GM06990 (cell line): Measurements from ENCODE around the gene KRTAP19-4.
A peak's percentile ranks its signal among the peaks of the same experiment; 100 is the strongest.
"Not testable (repeated sequence)": the region's sequence is repeated elsewhere in the genome, so short reads cannot be mapped to it uniquely, and the experiment has no call there.

Source experiments
- DNase-seq: peaks from one replicate; pipeline ENCODE4 v3.0.0-alpha.2; 2011; ENCODE audit not compliant: insufficient read length; ENCODE audit errors: extremely low read depth
- H3K27me3 ChIP-seq: replicated peaks from 2 replicates; pipeline ENCODE4 v1.6.0; 2011; ENCODE audit warnings: low read length; ENCODE audit not compliant: control insufficient read depth, insufficient read depth
- H3K36me3 ChIP-seq: 2 replicates; pipeline ENCODE4 v1.5.1; 2011; ENCODE audit warnings: low read length; ENCODE audit not compliant: control insufficient read depth, insufficient read depth
- H3K4me3 ChIP-seq: replicated peaks from 2 replicates; pipeline ENCODE4 v1.5.1; 2011; ENCODE audit warnings: low read depth, mild to moderate bottlenecking, control low read depth, low read length
- TF ChIP-seq, protein P1 (sequence below): IDR thresholded peaks from 2 replicates; pipeline ENCODE4 v1.5.1; 2011; ENCODE audit warnings: low read length, control low read depth, mild to moderate bottlenecking, inconsistent platforms; ENCODE audit not compliant: insufficient read depth, poor library complexity, severe bottlenecking

KRTAP19-4 gene, protein sequence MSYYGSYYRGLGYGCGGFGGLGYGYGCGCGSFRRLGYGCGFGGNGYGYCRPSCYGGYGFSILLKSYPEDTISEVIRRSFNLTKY

DNA sequence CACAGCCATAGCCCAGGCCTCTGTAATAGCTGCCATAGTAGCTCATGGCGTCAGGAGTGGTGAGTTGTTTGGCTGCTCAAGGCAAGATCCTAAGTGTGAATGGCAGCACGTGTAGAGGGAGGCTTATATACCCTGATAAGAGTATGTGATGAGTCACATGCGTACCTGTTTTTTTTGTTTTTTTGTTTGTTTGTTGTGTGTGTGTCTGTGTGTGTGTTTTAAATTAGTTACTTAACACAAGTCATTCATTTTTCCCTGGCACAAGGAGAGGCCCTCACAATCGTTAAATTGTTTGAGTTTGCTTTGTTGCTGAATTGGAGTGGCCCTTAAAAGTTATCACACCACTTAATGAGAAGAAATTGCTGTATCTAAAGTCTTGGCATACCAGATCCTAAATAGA, at the start of gene KRTAP19-4:
Gene KRTAP19-4 (minus strand): TSS at position 101 of the 400 bp plus-strand sequence. CDS start 55 bp downstream, at position 46.
- TF ChIP-seq, protein P1, sequence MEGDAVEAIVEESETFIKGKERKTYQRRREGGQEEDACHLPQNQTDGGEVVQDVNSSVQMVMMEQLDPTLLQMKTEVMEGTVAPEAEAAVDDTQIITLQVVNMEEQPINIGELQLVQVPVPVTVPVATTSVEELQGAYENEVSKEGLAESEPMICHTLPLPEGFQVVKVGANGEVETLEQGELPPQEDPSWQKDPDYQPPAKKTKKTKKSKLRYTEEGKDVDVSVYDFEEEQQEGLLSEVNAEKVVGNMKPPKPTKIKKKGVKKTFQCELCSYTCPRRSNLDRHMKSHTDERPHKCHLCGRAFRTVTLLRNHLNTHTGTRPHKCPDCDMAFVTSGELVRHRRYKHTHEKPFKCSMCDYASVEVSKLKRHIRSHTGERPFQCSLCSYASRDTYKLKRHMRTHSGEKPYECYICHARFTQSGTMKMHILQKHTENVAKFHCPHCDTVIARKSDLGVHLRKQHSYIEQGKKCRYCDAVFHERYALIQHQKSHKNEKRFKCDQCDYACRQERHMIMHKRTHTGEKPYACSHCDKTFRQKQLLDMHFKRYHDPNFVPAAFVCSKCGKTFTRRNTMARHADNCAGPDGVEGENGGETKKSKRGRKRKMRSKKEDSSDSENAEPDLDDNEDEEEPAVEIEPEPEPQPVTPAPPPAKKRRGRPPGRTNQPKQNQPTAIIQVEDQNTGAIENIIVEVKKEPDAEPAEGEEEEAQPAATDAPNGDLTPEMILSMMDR = no peak

DNA sequence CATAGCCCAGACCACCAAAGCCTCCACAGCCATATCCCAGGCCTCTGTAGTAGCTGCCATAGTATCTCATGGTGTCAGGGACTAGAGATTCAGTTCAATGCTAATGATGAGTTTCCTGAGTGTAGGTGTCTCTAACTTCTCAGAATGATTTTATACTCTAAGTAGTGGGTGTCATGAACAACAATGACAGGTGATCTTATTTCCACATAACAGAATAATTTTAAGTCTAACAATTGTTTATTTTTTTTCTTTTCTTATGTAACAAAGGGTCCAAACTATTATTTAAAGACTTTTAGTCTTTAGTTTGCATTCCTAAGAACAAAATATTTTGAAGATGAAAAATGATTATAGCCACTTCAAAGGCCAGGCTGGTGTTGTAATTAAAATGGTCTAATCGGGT, 44.8 kb upstream of the KRTAP19-4 start, which contains the start of gene KRTAP19-6:
Gene KRTAP19-6 (minus strand): TSS at position 101 of the 400 bp plus-strand sequence. CDS start 31 bp downstream, at position 70.
- Histone ChIP-seq H3K27me3 (no peaks in the 10 kb centered on the region), H3K4me3 (no peak within 1 kb of the TSS), H3K36me3 (no peaks in the 10 kb centered on the region)
- TF ChIP-seq, protein P1 = no peak
- DNase-seq = no peak

More for the DNA sequence above, at the start of gene KRTAP19-4:
- no peak within 1 kb of the TSS for H3K4me3 ChIP-seq
- H3K36me3 ChIP-seq = no peaks in the 10 kb centered on the region
- H3K27me3 ChIP-seq = no peaks in the 10 kb centered on the region
- DNase-seq = no peak

DNA sequence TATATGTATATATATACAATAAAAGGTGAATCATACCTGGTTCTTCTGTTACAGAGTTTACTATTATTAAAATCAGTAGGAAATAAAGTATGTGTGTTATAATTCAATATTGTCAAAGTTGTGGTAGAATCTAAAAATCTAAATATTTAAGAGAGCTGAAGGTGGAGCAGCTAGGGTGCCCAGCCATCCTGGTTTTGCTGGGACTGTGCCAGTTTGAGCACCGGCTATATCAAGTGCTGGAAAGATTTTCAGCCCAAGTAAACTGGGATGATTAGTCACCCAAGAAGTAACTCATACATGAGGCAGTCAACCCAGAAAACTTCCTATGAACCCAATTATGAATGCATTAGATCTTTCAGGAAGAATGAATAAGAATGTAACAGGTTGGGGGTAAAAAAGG, 21.9 kb upstream of the KRTAP19-4 start:
- no peaks in the 10 kb centered on the region for H3K27me3 ChIP-seq

DNA sequence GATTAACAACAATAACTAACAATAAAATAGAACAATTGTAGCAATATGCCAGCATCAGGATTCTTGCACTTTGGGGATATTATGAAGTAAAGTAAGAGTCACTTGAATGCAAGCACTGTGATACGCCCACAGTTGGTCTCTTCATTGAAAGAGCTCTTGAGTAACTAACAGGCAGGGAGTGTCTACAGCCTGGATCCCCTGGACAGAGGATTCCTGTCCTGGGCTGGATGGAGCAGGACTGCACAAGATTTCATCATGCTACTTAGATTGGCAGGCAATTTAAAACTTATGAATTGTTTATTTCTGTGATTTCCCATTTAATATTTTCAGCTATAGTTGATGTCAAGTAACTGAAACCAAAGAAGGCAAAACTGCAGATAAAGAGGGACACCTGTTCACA, 18.7 kb upstream of the KRTAP19-4 start:
- H3K27me3 ChIP-seq = no peaks in the 10 kb centered on the region
- H3K36me3 ChIP-seq = no peaks in the 10 kb centered on the region
- no peak overlapping the region for H3K4me3 ChIP-seq
- TF ChIP-seq, protein P1 = no peak
- DNase-seq = no peak

More for the DNA sequence above, 21.9 kb upstream of the KRTAP19-4 start:
- no peak for DNase-seq
- Histone ChIP-seq H3K36me3 (no peaks in the 10 kb centered on the region), H3K4me3 (no peak overlapping the region)
- TF ChIP-seq, protein P1 = no peak

DNA sequence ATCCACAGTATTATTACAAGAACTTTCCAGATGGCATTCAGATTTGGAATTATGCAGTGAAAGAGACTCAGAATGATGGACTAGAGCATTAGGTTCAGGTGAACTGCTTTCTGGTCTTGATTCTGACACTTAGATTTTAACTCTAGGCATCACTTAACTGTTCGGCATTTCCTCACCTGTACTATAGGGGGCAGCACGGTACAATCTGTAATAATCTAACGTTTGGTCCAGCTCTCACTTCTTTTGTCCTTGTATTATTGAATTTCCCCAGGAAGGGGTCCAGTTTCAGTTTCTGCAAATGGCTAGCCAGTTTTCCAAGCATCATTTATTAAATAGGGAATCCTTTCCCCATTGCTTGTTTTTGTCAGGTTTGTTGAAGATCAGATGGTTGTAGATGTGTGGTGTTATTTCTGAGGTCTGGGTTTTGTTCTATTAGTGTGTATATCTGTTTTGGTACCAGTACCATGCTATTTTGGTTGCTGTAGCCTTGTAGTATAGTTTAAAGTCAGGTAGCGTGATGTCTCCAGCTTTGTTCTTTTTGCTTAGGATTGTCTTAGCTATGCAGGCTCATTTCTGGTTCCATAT, 8.7 kb upstream of the KRTAP19-4 start:
- TF ChIP-seq, protein P1 = peak; percentile 25
- DNase-seq, H3K27me3 ChIP-seq: not testable (repeated sequence)

More for the DNA sequence above, 8.7 kb upstream of the KRTAP19-4 start:
- not testable (repeated sequence) for H3K4me3 ChIP-seq, H3K36me3 ChIP-seq
